ENCODE results near the gene CMPK2. TPM values are rescaled to one million over a fixed set of nuclear protein-coding genes. Genes with fewer than 3 reads are reported as not detected.

The CMPK2 gene
- total and polyA plus RNA-seq, 2 donors (not counting 1 experiment from before 2014, with no cell fraction given) = 0.33 to 0.52 TPM

GRCh38 chr2:6896930-6897759, 31.4 kb upstream of the CMPK2 start:
- Histone ChIP-seq H3K27me3 (ENCODE audit: control insufficient read depth, insufficient read depth, low read length) (no peaks in the 10 kb centered on the region), H3K4me2 (ENCODE audit: extremely low read depth, insufficient read depth, low read length) (no peak overlapping the region), H2AFZ (ENCODE audit: low read length) (no peak overlapping the region), H3K4me1 (ENCODE audit: control insufficient read depth, extremely low read depth, insufficient read depth, low read length) (no peaks in the 10 kb centered on the region), H3K9me3 (ENCODE audit: control insufficient read depth, insufficient read depth, low read depth, low read length) (no peaks in the 10 kb centered on the region), H3K36me3 (ENCODE audit: control insufficient read depth, insufficient read depth, low read length) (no peaks in the 10 kb centered on the region), H3K79me2 (ENCODE audit: control insufficient read depth, insufficient read depth, low read length) (no peaks in the 10 kb centered on the region), H4K20me1 (ENCODE audit: control insufficient read depth, extremely low read depth, insufficient read depth, low read length) (no peaks in the 10 kb centered on the region), H3K9ac (ENCODE audit: insufficient read depth, low read length) (no peak overlapping the region), H3K27ac (ENCODE audit: insufficient read depth, low read length) (no peak overlapping the region), H3K4me3 (replicated peaks in 1 of 4; ENCODE audit: control extremely low read depth in 1 of 4, insufficient read depth in 1 of 4, low read depth in 3 of 4, low read length in 4 of 4) (no peak overlapping the region)
- no peak for TF ChIP-seq EZH2 (IDR thresholded peaks at IDR 0.05; ENCODE audit: low read length, missing control alignments)
- peak; percentile 24 to 60 for TF ChIP-seq CTCF (conservative IDR thresholded peaks at IDR 0.05 in 1 of 2, IDR thresholded peaks at IDR 0.05 in 1 of 2; ENCODE audit: low read depth in 1 of 2, low read length in 2 of 2)
- DNase-seq (ENCODE audit: low read depth in 2 of 2) = peak; percentile 40 to 57

GRCh38 chr2:6893876-6894482, 28.3 kb upstream of the CMPK2 start:
- no peak overlapping the region for H3K27ac ChIP-seq (ENCODE audit: insufficient read depth, low read length)
- H3K79me2 ChIP-seq (ENCODE audit: control insufficient read depth, insufficient read depth, low read length) = no peaks in the 10 kb centered on the region
- no peak overlapping the region for H2AFZ ChIP-seq (ENCODE audit: low read length)
- no peaks in the 10 kb centered on the region for H4K20me1 ChIP-seq (ENCODE audit: control insufficient read depth, extremely low read depth, insufficient read depth, low read length)
- DNase-seq (ENCODE audit: low read depth in 2 of 2) = no peak
- no peak overlapping the region for H3K4me2 ChIP-seq (ENCODE audit: extremely low read depth, insufficient read depth, low read length)
- H3K9me3 ChIP-seq (ENCODE audit: control insufficient read depth, insufficient read depth, low read depth, low read length) = no peaks in the 10 kb centered on the region
- H3K4me1 ChIP-seq (ENCODE audit: control insufficient read depth, extremely low read depth, insufficient read depth, low read length) = no peaks in the 10 kb centered on the region
- H3K9ac ChIP-seq (ENCODE audit: insufficient read depth, low read length) = no peak overlapping the region
- H3K4me3 ChIP-seq (replicated peaks in 1 of 4; ENCODE audit: control extremely low read depth in 1 of 4, insufficient read depth in 1 of 4, low read depth in 3 of 4, low read length in 4 of 4) = no peak overlapping the region
- no peaks in the 10 kb centered on the region for H3K36me3 ChIP-seq (ENCODE audit: control insufficient read depth, insufficient read depth, low read length)
- H3K27me3 ChIP-seq (ENCODE audit: control insufficient read depth, insufficient read depth, low read length) = no peaks in the 10 kb centered on the region
- TF ChIP-seq CTCF (conservative IDR thresholded peaks at IDR 0.05 in 1 of 2, IDR thresholded peaks at IDR 0.05 in 1 of 2; ENCODE audit: low read depth in 1 of 2, low read length in 2 of 2) = no peak
- no peak for TF ChIP-seq EZH2 (IDR thresholded peaks at IDR 0.05; ENCODE audit: low read length, missing control alignments)

GRCh38 chr2:6888724-6889123, 23.0 kb upstream of the CMPK2 start:
- Histone ChIP-seq H3K9me3 (ENCODE audit: control insufficient read depth, insufficient read depth, low read depth, low read length) (no peaks in the 10 kb centered on the region), H3K9ac (ENCODE audit: insufficient read depth, low read length) (no peak overlapping the region), H2AFZ (ENCODE audit: low read length) (no peak overlapping the region), H4K20me1 (ENCODE audit: control insufficient read depth, extremely low read depth, insufficient read depth, low read length) (no peaks in the 10 kb centered on the region), H3K4me3 (replicated peaks in 1 of 4; ENCODE audit: control extremely low read depth in 1 of 4, insufficient read depth in 1 of 4, low read depth in 3 of 4, low read length in 4 of 4) (no peak overlapping the region), H3K36me3 (ENCODE audit: control insufficient read depth, insufficient read depth, low read length) (no peaks in the 10 kb centered on the region), H3K27ac (ENCODE audit: insufficient read depth, low read length) (no peak overlapping the region), H3K4me2 (ENCODE audit: extremely low read depth, insufficient read depth, low read length) (no peak overlapping the region), H3K79me2 (ENCODE audit: control insufficient read depth, insufficient read depth, low read length) (no peaks in the 10 kb centered on the region), H3K27me3 (ENCODE audit: control insufficient read depth, insufficient read depth, low read length) (no peaks in the 10 kb centered on the region), H3K4me1 (ENCODE audit: control insufficient read depth, extremely low read depth, insufficient read depth, low read length) (no peaks in the 10 kb centered on the region)
- no peak for DNase-seq (ENCODE audit: low read depth in 2 of 2)
- TF ChIP-seq CTCF (conservative IDR thresholded peaks at IDR 0.05 in 1 of 2, IDR thresholded peaks at IDR 0.05 in 1 of 2; ENCODE audit: low read depth in 1 of 2, low read length in 2 of 2) (no peak), EZH2 (IDR thresholded peaks at IDR 0.05; ENCODE audit: low read length, missing control alignments) (no peak)
